HepG2 (cell line): ENCODE measurements around the gene HSPB6. TPM values are rescaled to one million over a fixed set of nuclear protein-coding genes. Genes with fewer than 3 reads are reported as not detected.

ENCODE experiments used
- ATF3 ChIP-seq: sonication (generic); formaldehyde crosslinking; IDR thresholded peaks from 2 replicates; pipeline ENCODE4 v1.4.0; 2020; ENCODE audit warnings: missing genetic modification reagents
- CBX2 ChIP-seq, 2 experiments: fragments of 200-600 bp in 1 of 2; sonication (generic); formaldehyde crosslinking in 1 of 2; IDR thresholded peaks; 2 replicates each; pipeline versions ENCODE4 v1.7.0 to v1.8.1; 2018 to 2022; ENCODE audit warnings: low read depth in 2 of 2, low read length in 1 of 2, mild to moderate bottlenecking in 1 of 2, missing genetic modification reagents in 1 of 2
- GMEB2 ChIP-seq: IDR thresholded peaks from 2 replicates; pipeline ENCODE4 v1.6.1; 2016; ENCODE audit warnings: missing biosample characterization, missing genetic modification reagents, low read depth
- HNRNPK ChIP-seq: fragments of 200-400 bp; formaldehyde crosslinking; IDR thresholded peaks from 2 replicates; pipeline ENCODE4 v1.6.1; 2018; ENCODE audit warnings: low read length, low read depth, moderate library complexity, mild to moderate bottlenecking; ENCODE audit not compliant: poor library complexity, severe bottlenecking
- KMT2B ChIP-seq: IDR thresholded peaks from 2 replicates; pipeline ENCODE4 v1.6.1; 2016; ENCODE audit warnings: missing genetic modification reagents, missing compliant biosample characterization
- NCOA1 ChIP-seq: sonication (generic); formaldehyde crosslinking; IDR thresholded peaks from 2 replicates; pipeline ENCODE4 v1.9.0; 2021; ENCODE audit warnings: missing genetic modification reagents
- NR1H2 ChIP-seq: sonication (generic); formaldehyde crosslinking; IDR thresholded peaks from 2 replicates; pipeline ENCODE4 v1.8.1; 2022; ENCODE audit warnings: low read depth, missing genetic modification reagents, borderline replicate concordance
- NR2F1 ChIP-seq, 2 experiments: fragments of 450-650 bp in 1 of 2; formaldehyde crosslinking in 1 of 2; IDR thresholded peaks; 2 replicates each; pipeline versions ENCODE4 v1.5.0 to v1.6.1; 2016 to 2020; ENCODE audit warnings: mild to moderate bottlenecking in 1 of 2, missing compliant biosample characterization in 1 of 2, missing genetic modification reagents in 1 of 2, moderate library complexity in 1 of 2
- PCBP1 ChIP-seq: fragments of 200-400 bp; formaldehyde crosslinking; IDR thresholded peaks from 2 replicates; pipeline ENCODE4 v1.6.1; 2017; ENCODE audit warnings: mild to moderate bottlenecking, low read depth, low read length, borderline replicate concordance
- SIN3B ChIP-seq: fragments of 150-350 bp; IDR thresholded peaks from 2 replicates; pipeline ENCODE4 v1.6.1; 2014; ENCODE audit warnings: low read length
- SNRNP70 ChIP-seq: fragments of 200-400 bp; formaldehyde crosslinking; IDR thresholded peaks from 2 replicates; pipeline ENCODE4 v1.6.1; 2017; ENCODE audit warnings: mild to moderate bottlenecking, low read depth, low read length, moderate library complexity
- TBL1XR1 ChIP-seq: fragments of 150-350 bp; IDR thresholded peaks from 2 replicates; pipeline ENCODE4 v1.6.1; 2014; ENCODE audit warnings: borderline replicate concordance, low read length; ENCODE audit not compliant: partially characterized antibody
- TEAD2 ChIP-seq: sonication (generic); formaldehyde crosslinking; IDR thresholded peaks from 2 replicates; pipeline ENCODE4 v1.9.0; 2021; ENCODE audit warnings: missing genetic modification reagents
- TEF ChIP-seq: sonication (generic); formaldehyde crosslinking; IDR thresholded peaks from 2 replicates; pipeline ENCODE4 v1.5.0; 2020; ENCODE audit warnings: missing genetic modification reagents
- TFAP4 ChIP-seq: sonication (generic); IDR thresholded peaks from 2 replicates; pipeline ENCODE4 v1.6.1; 2016; ENCODE audit warnings: low read depth, borderline replicate concordance
- TMF1 ChIP-seq: sonication (generic); formaldehyde crosslinking; IDR thresholded peaks from 2 replicates; pipeline ENCODE4 v1.8.1; 2022; ENCODE audit warnings: low read depth, missing genetic modification reagents
- ZBTB42 ChIP-seq: sonication (generic); formaldehyde crosslinking; IDR thresholded peaks from 2 replicates; pipeline ENCODE4 v1.5.0; 2020; ENCODE audit warnings: mild to moderate bottlenecking, missing genetic modification reagents
- ZFP41 ChIP-seq: sonication (generic); formaldehyde crosslinking; IDR thresholded peaks from 2 replicates; pipeline ENCODE4 v1.4.0; 2020; ENCODE audit warnings: mild to moderate bottlenecking, missing genetic modification reagents, borderline replicate concordance
- ZFY ChIP-seq: sonication (generic); formaldehyde crosslinking; IDR thresholded peaks from 2 replicates; pipeline ENCODE4 v1.4.0; 2020; ENCODE audit warnings: missing genetic modification reagents
- ZNF24 ChIP-seq: fragments of 450-650 bp; IDR thresholded peaks from 2 replicates; pipeline ENCODE4 v1.6.1; 2017; ENCODE audit warnings: antibody characterized with exemption, mild to moderate bottlenecking
- ZNF333 ChIP-seq: sonication (generic); formaldehyde crosslinking; IDR thresholded peaks from 2 replicates; pipeline ENCODE4 v1.4.0; 2020; ENCODE audit warnings: mild to moderate bottlenecking, missing genetic modification reagents, borderline replicate concordance
- ZNF335 ChIP-seq: sonication (generic); formaldehyde crosslinking; IDR thresholded peaks from 2 replicates; pipeline ENCODE4 v1.4.0; 2020; ENCODE audit warnings: missing genetic modification reagents
- ZNF431 ChIP-seq: sonication (generic); formaldehyde crosslinking; IDR thresholded peaks from 2 replicates; pipeline ENCODE4 v1.9.0; 2022; ENCODE audit warnings: missing genetic modification reagents, low read depth, mild to moderate bottlenecking, borderline replicate concordance
- ZNF460 ChIP-seq: sonication (generic); formaldehyde crosslinking; IDR thresholded peaks from 2 replicates; pipeline ENCODE4 v1.5.1; 2020; ENCODE audit warnings: missing genetic modification reagents, mild to moderate bottlenecking, borderline replicate concordance
- ZNF788 ChIP-seq: sonication (generic); formaldehyde crosslinking; IDR thresholded peaks from 2 replicates; pipeline ENCODE4 v1.5.0; 2020; ENCODE audit warnings: mild to moderate bottlenecking, missing genetic modification reagents, borderline replicate concordance
- ZXDC ChIP-seq: sonication (generic); formaldehyde crosslinking; IDR thresholded peaks from 2 replicates; pipeline ENCODE4 v1.5.0; 2020; ENCODE audit warnings: mild to moderate bottlenecking, missing genetic modification reagents
- polyA plus RNA-seq, 8 experiments: library from polyadenylated mRNA; depleted of rRNA in 3 of 8; stranded (reverse) in 7 of 8; unstranded in 1 of 8; fragments of >200 nt; fragmentation: Illumina TruSeq in 4 of 8; extraction: Trizol in 4 of 8; gene quantifications; 2 replicates each; pipeline versions ENCODE4 v1.2.1 to v1.2.3, GENCODE V29; 2011 to 2016; ENCODE audit warnings: low read depth in 4 of 8, missing spikeins in 1 of 8, mixed read lengths in 1 of 8; ENCODE audit not compliant: insufficient read depth in 1 of 8
- total RNA-seq, 5 experiments: library from RNA; depleted of rRNA; stranded (reverse); fragments of >200 nt; fragmentation: Illumina TruSeq; extraction: Trizol; gene quantifications; 2 replicates each; pipeline ENCODE4 v1.2.3, GENCODE V29; 2016; ENCODE audit warnings: low read depth in 1 of 5

HSPB6 gene
- total and polyA plus RNA-seq, 2 of the 13 experiments (the other 11 are each of a cell fraction or from before 2014, with no cell fraction given) = 0.18 TPM; not detected in 1

GRCh38 chr19:35797663-35798062, 40.8 kb upstream of the HSPB6 start (continued):
- TF ChIP-seq PCBP1 (no peak), GMEB2 (CRISPR knock-in tag) (no peak), ZNF788 (no peak), ZFY (CRISPR knock-in tag) (peak; percentile 49; the same call in 1 of the 2 replicates), ATF3 (CRISPR knock-in tag) (no peak), HNRNPK (no peak), SNRNP70 (no peak), ZNF431 (no peak), ZNF460 (CRISPR knock-in tag) (no peak), TFAP4 (no peak), TMF1 (CRISPR knock-in tag) (no peak), TEF (no peak), SIN3B (no peak), ZNF333 (CRISPR knock-in tag) (no peak), ZFP41 (CRISPR knock-in tag) (no peak), KMT2B (CRISPR knock-in tag) (no peak; the same call in 1 of the 2 replicates), TBL1XR1 (no peak), TEAD2 (CRISPR knock-in tag) (no peak), ZNF24 (no peak), CBX2 (IDR thresholded peaks at IDR 0.05; ENCODE audit: low read depth, low read length) (no peak), CBX2 (CRISPR knock-in tag; IDR thresholded peaks at IDR 0.05; ENCODE audit: low read depth) (no peak), ZXDC (CRISPR knock-in tag) (no peak), ZBTB42 (CRISPR knock-in tag) (no peak), NR1H2 (CRISPR knock-in tag) (no peak), ZNF335 (CRISPR knock-in tag) (no peak), NR2F1 (CRISPR knock-in tag; IDR thresholded peaks at IDR 0.05) (no peak), NCOA1 (no peak)
